ENCODE results near the gene TRPV6.

Gene TRPV6

DNA sequence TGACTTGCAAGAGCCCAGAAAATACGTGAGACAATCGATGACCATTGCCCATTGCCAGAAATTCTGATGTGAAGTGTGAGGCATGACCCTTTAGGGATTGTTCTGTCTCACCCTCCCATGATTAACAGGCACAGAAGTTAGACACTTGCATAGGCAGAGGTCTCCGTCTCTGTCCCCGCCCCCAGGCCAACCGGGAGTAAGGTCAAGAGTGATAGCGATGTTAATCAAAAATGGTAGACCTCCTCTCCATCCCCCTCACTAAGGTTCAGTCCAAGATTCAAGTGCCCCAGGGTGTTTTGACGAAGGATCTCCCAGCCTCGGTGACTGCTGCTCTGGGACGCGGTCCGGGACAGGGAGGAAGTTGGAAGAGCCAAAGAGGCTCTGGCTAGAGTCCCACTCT, 22.7 kb upstream of the TRPV6 start:
- DNase-seq (ENCODE audit: low spot score), result no peak

- DNase-seq (ENCODE audit: low spot score), result no peak
Observed at GRCh38 chr7:142906643-142907042, 21.1 kb upstream of the TRPV6 start.

DNA sequence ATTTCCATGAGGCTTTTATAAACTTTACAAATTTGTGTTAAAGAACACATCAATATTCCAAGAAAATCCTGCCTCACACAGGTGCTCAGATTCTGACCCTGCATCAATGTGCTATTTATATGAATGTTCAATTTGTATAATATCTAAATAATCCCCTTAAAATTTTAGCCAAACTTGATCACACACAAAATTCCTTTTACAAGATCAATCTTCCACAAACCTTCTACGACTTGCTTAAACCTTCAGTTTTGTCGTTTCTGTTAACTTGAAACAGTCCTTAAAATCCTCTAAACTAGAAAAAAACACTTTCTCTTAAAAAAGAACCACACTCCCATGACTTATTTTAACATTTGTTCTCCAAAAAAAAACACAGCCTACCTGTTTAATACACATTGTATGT, 20.2 kb upstream of the TRPV6 start:
- DNase-seq (ENCODE audit: low spot score), result no peak

DNA sequence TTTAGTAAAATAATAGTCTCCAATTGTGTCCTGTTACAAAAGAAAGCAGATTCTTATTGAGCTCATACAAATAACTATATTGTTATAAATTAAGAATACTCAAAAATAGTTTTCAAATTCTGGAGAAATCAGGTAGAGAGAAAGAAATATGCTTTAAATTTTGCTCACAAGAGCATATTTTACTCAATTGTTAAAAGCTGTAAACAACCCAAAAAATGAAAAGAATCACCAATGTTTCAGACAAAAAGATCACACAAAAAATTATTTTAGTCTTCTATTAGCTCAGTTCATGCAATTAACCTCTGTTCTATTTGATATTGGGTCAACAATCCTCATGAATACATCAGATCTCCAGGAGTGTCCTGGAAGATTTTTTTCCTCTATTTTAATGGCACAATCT, 18.6 kb upstream of the TRPV6 start:
- DNase-seq (ENCODE audit: low spot score), result no peak

DNA sequence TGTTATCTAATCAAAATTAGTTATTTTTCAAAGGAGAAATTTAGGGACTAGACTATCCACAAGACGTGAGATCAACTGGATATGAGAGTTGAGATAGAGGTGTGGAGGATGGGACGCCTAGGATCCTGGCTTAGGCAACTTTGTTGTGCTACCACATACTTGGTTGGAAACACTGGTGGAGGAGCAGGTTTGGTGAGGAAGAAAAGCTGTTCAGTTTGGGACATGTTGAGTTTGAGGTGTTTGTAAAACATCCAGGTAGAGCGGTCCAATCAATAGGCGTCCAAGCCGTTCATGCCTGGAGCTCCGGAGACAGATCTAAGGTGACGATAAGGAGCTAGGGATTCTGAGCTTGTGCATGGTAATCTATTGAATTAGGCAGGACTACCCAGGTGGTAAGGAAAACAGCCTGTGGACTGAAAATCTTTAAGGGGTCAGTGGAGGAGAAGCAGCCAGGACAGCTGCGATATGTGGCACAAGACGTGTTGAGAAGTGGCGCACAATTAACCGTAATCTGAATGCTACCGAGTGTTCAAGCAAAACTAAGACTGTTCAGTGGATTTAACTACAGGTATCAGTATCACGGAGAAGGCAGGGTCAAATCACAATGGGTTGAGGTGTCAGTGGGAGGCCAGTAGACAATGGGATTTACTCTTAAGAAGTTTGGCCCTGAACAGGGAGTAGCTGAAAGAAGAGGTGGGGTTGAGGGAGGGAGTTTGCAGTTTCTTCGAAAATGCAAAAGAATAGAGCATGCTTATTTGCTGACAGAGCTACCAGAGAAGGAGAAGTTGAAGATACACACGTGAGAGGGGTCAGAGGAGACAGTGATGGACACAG, 16.1 kb upstream of the TRPV6 start:
- no peak for DNase-seq (ENCODE audit: low spot score)

DNA sequence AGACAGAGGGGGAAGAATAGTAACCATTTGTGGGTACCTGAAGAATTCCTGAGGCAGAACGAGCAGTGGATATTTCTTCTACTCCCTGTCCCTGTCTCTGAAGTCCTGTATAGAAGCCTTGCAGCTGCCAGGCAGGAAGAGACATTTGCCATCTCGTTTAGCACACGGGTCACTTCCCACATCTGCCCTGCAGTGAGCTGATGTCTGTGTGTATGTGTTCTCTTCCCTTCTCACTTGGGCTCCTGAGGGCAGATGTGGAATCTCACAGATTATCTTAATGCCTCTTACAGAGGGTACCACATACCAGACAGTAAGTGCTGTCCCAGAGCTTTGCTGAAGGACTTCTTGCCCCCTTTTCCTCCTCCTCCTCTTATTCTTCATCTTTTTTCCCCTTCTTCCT, 14.1 kb upstream of the TRPV6 start:
- no peak for DNase-seq (ENCODE audit: low spot score)

- no peak for DNase-seq (ENCODE audit: low spot score)
Observed at GRCh38 chr7:142898377-142899170, 13.0 kb upstream of the TRPV6 start.

DNA sequence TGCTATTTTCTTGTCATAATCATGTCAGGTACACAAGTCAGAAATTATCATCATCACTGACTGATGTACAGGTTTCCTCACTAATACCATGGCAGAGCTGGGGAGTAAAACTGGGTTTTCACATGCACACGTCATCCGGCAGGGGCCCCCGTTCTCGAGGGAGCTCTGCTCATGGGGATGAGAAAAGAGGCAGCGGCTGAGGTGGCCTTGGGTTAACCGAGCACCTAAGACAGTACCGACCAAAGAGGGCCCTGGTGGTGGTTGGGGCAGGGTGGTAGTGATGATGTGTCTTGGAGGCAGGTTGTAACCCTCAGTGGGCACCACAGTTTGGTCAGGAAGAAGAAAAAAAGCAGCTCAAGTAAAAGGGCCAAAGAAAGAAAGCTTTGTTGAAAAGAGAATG, 12.1 kb upstream of the TRPV6 start:
- no peak for DNase-seq (ENCODE audit: low spot score)

- no peak for DNase-seq (ENCODE audit: low spot score)
Observed at GRCh38 chr7:142896741-142897379, 11.3 kb upstream of the TRPV6 start.

DNA sequence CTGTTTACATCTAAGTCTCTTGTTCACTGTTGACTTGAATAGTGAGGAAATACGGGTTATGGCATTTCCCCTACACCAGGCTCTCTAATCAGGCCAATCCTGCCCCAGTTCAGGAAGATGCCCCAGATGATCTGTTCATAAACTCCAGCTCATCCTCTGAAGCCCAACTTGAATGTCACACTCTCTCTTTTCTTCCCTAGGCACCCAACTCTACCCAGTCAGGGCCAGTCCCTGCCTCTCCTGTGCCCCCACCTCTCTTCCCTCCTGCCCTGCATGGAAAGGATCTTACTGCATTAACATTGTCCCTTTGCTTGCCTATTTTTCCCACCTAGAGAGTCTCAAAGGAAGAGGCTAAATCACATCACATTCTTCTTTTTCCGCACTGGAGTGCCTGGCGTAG, 10.6 kb upstream of the TRPV6 start:
- DNase-seq (ENCODE audit: low spot score), result no peak

DNA sequence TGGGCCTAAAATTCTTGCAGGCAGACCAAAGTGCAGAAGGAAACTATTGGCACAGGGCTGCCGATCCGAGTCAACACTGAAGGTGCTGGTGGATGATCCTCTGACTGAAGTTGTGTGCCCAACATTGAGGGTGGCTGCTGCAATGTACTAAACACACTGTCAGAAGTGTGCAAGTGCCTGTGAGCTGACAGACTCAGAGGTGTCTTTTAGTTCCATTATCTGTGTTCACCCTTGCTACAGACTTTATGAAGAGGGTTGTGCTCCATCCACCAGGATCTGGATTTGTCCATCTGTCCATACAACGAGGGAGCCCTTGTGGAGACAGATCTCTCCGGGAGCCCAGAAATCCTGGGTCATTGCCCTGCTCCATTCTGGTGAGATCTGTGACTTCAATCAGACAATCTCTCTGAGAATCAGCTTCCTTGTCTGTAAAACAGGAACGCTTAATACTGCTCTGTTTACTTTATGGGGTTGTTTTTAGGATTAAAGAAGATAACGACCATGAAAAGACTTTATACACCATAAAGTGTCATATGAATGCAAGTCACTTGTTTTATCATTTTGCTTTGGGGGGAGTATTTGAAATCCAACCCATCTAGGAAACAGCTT, 9.5 kb upstream of the TRPV6 start:
- DNase-seq (ENCODE audit: low spot score), result no peak

DNA sequence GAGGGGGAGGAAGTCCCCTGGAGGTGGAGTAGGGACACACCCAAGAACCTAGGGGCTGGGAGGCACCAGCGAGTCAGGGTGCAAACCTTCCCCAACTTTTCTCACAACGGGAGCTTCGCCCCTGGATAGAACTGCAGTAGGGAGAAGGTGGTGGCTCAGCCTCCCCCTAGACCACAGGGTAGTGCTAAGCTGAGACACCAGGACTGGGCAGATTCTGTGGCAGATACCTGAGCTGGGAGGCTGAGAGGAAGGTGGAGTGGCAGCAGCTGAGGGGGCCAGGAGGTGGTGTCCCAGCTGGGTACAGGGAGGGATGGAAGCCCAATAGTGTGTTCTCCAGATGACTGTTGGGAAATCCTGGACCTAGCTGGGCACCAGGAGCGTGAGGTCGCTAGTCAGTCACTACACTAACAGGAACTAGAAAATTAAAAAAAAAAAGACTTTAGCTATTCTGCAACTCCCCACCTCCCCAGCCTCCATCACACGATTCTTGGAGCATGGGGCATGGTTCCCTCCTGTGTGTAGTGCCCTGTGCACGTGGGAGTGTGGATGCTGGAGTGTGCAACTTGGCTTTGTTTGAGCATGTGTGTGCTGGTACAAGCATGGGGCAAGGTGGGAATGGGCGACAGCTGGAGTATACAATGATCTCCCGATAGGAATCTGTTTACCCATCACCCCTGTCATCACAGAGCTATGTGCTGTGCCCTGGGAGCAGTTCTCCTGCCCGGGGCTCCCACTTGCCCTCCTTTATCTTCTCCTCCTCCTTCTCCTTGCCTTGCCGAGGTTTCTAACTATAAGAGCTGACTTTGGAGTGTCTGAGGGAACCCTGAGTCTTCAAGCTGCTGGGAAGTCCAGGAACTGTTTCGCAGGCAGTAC, 8.8 kb upstream of the TRPV6 start:
- DNase-seq (ENCODE audit: low spot score), result no peak

GRCh38 chr7:142892951-142893350, 7.4 kb upstream of the TRPV6 start:
- DNase-seq (ENCODE audit: low spot score), result no peak

DNA sequence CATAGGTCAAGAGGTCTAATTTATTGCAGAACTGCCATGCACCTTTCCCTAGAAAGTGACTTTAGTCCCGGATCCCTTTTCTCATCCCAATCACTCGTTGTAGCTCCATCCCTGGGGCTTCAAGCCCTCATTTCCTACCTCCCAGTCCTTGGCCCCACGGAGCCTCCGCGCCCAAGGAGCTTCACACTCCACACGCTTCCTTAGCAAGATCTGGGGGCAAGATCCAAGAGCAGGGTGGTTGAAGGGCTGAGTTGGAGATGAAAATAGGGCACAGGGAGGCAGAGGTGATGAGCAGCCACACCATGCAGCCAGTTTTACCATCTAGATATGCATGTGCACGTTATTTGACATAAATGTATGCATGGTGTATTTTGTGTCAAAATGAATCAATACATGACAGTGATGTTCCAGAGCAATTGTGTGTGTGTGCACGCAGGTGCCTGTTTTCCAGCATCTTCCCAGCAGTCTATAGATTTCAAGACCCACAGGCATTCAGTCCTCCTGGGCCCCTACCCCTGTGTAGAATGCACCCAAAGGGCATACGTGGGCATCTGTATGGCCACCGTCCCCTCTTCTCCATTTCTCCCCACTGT, 6.0 kb upstream of the TRPV6 start:
- no peak for DNase-seq (ENCODE audit: low spot score)

DNA sequence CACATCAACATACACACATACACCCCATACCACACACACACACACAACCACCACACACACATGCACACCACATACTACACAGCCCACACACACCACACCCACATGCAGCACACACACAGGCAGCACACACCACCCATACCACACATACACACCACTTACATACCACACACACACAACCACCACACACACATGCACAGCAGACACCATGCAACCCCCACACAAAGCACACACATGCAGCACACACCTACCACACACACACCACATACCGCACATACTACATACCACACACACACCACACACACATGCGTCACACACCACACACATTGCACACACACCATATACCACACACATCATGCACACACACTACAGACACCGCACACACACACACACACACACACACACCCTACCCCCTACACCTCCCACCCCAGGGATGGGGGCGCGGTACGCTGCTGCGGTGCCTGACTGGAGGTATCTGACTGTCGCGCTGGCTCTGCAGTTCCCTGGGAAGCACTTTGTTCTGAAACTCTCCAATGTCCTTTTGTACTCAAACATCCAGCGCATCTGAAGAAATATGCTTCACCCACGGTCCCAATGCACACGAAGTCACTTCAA, 5.4 kb upstream of the TRPV6 start:
- DNase-seq (ENCODE audit: low spot score), result no peak

GRCh38 chr7:142889816-142890215, 4.3 kb upstream of the TRPV6 start:
- DNase-seq (ENCODE audit: low spot score), result no peak

GRCh38 chr7:142887282-142888015, 1.9 kb upstream of the TRPV6 start:
- no peak for DNase-seq (ENCODE audit: low spot score)

GRCh38 chr7:142886866-142887265, 1.3 kb upstream of the TRPV6 start:
- no peak for DNase-seq (ENCODE audit: low spot score)

- DNase-seq (ENCODE audit: low spot score), result no peak
Observed at GRCh38 chr7:142884286-142884640, 1.3 kb downstream of the TRPV6 start.
